Fibroblast of pulmonary artery (primary cell): ENCODE results near the gene ARL4D.

ENCODE experiments used
- DNase-seq: peaks from one replicate; pipeline ENCODE4 v3.0.0-alpha.2; 2010; ENCODE audit warnings: low read depth
- H3K4me3 ChIP-seq: replicated peaks from 2 replicates; pipeline ENCODE4 v1.5.1; 2011; ENCODE audit warnings: low read depth, mild to moderate bottlenecking, control low read depth, low read length, moderate library complexity
- TF ChIP-seq, protein P1 (sequence below): IDR thresholded peaks from 2 replicates; pipeline ENCODE4 v1.5.1; 2011; ENCODE audit warnings: mild to moderate bottlenecking, control low read depth, low read length, inconsistent platforms; ENCODE audit errors: missing control alignments

ARL4D gene

DNA sequence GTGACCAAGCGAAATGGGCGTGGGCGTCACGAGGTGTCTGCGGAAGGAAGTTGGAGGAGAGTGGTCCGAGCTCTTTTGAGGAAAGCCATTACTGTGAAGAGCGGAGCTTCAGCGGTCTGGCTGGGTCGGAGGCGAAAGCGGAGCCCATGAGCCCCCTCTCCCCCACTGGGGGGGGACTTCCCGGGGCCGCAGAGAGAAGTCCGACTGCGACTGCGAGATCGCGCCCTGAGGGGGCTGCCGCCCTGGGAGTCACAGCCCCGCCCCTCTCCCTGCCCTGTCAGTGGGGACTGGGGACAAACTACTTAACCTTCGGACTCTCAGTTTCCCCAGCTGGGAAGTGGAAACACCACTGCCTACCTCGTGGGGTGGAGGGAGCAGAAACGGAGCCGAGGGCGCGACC, 20.0 kb upstream of the ARL4D start:
- TF ChIP-seq, protein P1, sequence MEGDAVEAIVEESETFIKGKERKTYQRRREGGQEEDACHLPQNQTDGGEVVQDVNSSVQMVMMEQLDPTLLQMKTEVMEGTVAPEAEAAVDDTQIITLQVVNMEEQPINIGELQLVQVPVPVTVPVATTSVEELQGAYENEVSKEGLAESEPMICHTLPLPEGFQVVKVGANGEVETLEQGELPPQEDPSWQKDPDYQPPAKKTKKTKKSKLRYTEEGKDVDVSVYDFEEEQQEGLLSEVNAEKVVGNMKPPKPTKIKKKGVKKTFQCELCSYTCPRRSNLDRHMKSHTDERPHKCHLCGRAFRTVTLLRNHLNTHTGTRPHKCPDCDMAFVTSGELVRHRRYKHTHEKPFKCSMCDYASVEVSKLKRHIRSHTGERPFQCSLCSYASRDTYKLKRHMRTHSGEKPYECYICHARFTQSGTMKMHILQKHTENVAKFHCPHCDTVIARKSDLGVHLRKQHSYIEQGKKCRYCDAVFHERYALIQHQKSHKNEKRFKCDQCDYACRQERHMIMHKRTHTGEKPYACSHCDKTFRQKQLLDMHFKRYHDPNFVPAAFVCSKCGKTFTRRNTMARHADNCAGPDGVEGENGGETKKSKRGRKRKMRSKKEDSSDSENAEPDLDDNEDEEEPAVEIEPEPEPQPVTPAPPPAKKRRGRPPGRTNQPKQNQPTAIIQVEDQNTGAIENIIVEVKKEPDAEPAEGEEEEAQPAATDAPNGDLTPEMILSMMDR: no peak
- no peak for DNase-seq
- H3K4me3 ChIP-seq: no peak overlapping the region

DNA sequence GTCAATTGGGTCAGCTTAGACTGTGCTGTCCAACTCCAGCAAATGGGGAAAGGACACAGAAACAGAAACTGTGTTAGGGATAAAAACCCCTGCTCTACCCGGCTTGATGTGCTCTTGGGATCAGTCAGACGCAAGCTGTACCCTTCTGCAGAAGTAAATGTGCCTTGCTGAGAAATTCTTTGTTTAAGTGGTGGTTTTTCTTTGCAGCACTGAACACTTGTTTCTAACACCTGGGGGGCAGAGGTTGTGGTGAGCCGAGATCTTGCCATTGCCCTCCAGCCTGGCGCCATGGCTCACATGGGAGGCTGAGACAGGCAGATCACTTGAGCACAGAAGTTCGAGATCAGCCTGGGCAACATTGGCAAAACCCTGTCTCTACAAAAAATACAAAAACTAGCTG, 18.5 kb upstream of the ARL4D start:
- no peak for DNase-seq
- TF ChIP-seq, protein P1: no peak

DNA sequence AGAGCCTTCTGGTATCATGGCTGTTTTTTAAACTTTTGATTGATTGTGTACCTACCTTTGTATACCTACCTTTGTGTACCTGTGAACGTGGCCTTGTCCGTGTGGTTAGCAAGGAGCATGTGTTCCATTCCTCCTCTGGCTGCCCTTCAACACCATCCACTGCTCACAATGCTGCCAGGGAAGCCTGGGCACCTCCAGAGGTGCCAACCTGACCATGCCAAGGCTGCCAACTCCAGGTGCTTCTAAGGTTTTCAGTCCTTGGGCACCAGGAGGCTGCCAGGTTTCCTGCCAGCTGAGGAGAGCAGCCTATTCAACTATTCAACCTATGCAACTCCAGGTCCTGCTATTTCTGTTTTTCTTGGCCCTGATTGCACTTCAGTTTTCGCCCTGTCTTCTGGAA, 17.6 kb upstream of the ARL4D start:
- TF ChIP-seq, protein P1: no peak
- no peak for DNase-seq
- H3K4me3 ChIP-seq: no peak overlapping the region

More for the DNA sequence above, 18.5 kb upstream of the ARL4D start:
- no peak overlapping the region for H3K4me3 ChIP-seq

DNA sequence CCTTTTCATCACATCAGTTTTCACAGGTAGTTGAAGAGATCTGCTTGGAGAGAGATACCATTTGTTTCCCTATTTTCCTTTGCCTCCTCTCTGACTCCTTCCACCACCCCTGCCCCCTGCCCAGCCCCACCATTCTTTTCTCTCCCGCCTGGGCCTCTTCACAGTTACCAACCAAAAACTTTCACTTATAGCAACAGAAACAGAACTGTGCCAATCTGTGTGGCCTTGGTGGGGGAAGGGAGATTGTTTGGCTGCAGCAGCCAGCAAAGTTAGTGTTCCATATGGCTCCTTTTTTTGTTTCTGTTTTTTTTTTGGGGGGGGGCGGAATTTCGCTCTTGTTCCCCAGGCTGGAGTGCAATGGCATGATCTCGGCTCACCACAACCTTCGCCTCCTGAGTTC, 17.2 kb upstream of the ARL4D start:
- TF ChIP-seq, protein P1: no peak
- no peak for DNase-seq
- H3K4me3 ChIP-seq: no peak overlapping the region

DNA sequence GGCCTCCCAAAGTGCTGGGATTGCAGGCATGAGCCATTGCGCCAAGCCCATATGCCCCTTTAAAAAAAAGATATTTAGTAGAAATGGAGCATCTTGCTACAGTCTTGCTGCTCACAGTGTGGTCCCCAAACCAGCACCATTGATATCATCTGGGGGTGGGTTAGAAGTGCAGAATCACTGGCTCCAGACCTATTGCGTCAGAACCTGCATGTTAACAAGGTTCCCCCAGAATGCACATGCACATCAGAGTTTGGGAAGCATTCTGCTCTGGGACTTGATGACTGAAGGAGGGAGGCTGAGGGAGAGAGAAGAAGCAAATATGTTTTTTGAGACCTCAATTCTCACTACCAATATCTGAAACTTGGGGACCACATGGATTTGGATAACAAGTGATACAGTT, 16.0 kb upstream of the ARL4D start:
- no peak for DNase-seq
- TF ChIP-seq, protein P1: no peak
- H3K4me3 ChIP-seq: no peak overlapping the region

DNA sequence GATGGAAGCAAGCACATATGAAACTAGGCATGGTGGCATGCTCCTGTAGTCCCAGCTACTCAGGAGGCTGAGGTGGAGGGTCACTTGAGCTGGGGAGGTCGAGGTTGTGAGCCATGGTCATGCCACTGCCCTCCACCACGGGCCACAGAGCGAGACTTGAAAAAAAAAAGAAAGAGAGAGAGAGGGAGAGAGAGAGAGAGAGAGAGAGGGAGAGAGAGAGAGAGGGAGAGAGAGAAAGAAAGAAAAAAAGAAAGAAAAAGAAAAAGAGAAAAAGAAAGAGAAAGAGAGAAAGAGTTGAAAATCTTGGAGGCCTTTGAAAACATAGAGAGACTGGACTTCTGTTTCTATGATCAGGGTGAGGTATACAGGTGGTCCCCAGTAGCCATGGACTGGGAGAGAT, 15.4 kb upstream of the ARL4D start:
- no peak for DNase-seq
- no peak overlapping the region for H3K4me3 ChIP-seq
- TF ChIP-seq, protein P1: no peak

DNA sequence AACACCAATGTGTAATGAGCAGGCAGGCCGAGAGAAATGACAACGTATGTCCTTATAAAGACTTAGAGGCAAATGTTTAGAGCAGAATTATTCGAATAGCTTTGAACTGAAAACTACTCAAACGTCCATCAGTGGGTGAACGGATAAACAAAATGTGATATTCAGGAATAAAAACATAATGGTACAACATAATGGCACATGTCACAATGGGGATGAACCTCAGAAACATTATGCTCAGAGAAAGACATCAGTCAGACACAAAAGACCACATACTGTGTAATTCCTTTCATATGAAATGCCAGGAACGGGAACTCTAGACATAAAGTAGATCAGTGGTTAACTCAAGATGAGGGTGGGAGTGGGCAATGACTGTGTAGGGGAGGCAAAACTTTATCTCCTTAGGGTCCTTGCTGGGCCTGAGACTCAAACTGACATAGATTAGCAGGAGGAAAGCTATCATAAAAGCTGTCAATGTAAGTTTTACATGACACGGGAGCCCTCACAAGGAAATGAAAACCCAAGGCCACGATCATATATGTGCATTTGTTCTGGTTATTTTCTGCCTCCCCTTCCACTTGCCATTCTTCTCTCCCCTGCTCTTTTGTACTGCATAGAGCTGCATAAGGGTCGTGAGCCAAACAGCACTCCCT, 14.8 kb upstream of the ARL4D start:
- TF ChIP-seq, protein P1: no peak
- DNase-seq: no peak
- no peak overlapping the region for H3K4me3 ChIP-seq
